Glutamatergic neuron (in vitro differentiated cells): ENCODE data around the gene ETV6. TPM values are rescaled to one million over a fixed set of nuclear protein-coding genes. Genes with fewer than 3 reads are reported as not detected.

ENCODE experiments used
- DNase-seq: peaks from one replicate; pipeline ENCODE4 v3.0.0; 2022
- H3K27ac Mint-ChIP-seq: one replicate; pipeline ENCODE4 v1.8.0; 2020; ENCODE audit warnings: mild to moderate bottlenecking, mixed read lengths, inconsistent platforms; ENCODE audit not compliant: unreplicated experiment
- H3K27me3 Mint-ChIP-seq: one replicate; pipeline ENCODE4 v1.8.0; 2020; ENCODE audit warnings: mild to moderate bottlenecking, moderate library complexity, mixed read lengths, inconsistent platforms; ENCODE audit not compliant: unreplicated experiment
- H3K36me3 Mint-ChIP-seq: one replicate; pipeline ENCODE4 v1.8.0; 2020; ENCODE audit warnings: mild to moderate bottlenecking, mixed read lengths, inconsistent platforms; ENCODE audit not compliant: unreplicated experiment
- H3K4me1 Mint-ChIP-seq: one replicate; pipeline ENCODE4 v1.8.0; 2020; ENCODE audit warnings: mild to moderate bottlenecking, low read depth, mixed read lengths, inconsistent platforms; ENCODE audit not compliant: unreplicated experiment
- H3K4me3 Mint-ChIP-seq: one replicate; pipeline ENCODE4 v1.8.0; 2020; ENCODE audit warnings: mild to moderate bottlenecking, mixed read lengths, inconsistent platforms; ENCODE audit not compliant: unreplicated experiment
- H3K9me3 Mint-ChIP-seq: one replicate; pipeline ENCODE4 v1.8.0; 2020; ENCODE audit warnings: mild to moderate bottlenecking, moderate library complexity, mixed read lengths, inconsistent platforms; ENCODE audit not compliant: unreplicated experiment
- total RNA-seq: library from RNA; stranded (reverse); fragmentation: NEBNext Ultra II Directional; extraction: Animal tissue kit (Norgen Biotek cat#: 25700); gene quantifications from one replicate; pipeline ENCODE4 v1.2.1, GENCODE V29; 2021; ENCODE audit not compliant: unreplicated experiment
- TF ChIP-seq, protein P1 (sequence below): fragments of 200-600 bp; sonication (generic); IDR thresholded peaks from one replicate; pipeline ENCODE4 v1.5.0; 2021; ENCODE audit not compliant: partially characterized antibody, unreplicated experiment

The ETV6 gene
- total RNA-seq, 1 donor from 2014 or later, result 10.1 TPM

DNA sequence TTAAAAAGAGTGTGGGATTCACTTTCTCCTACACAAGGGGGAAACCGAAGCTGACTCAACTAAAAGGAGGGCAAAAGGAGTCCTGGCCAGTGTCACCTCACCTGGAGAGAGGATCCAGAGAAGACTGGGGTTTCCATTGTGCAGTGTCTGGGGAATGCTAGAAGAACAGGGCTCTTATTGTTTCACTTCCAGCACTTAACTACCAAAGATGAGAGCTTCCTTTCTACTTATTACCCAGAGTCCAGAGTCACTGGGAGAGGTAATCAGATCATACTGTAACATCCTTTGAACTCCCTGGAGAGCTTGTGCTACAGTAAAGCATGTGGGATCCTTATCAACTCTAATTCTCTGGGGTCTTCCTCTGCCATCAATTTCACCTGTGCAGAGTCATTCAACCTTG, 272.9 kb downstream of the ETV6 start:
- TF ChIP-seq, protein P1, sequence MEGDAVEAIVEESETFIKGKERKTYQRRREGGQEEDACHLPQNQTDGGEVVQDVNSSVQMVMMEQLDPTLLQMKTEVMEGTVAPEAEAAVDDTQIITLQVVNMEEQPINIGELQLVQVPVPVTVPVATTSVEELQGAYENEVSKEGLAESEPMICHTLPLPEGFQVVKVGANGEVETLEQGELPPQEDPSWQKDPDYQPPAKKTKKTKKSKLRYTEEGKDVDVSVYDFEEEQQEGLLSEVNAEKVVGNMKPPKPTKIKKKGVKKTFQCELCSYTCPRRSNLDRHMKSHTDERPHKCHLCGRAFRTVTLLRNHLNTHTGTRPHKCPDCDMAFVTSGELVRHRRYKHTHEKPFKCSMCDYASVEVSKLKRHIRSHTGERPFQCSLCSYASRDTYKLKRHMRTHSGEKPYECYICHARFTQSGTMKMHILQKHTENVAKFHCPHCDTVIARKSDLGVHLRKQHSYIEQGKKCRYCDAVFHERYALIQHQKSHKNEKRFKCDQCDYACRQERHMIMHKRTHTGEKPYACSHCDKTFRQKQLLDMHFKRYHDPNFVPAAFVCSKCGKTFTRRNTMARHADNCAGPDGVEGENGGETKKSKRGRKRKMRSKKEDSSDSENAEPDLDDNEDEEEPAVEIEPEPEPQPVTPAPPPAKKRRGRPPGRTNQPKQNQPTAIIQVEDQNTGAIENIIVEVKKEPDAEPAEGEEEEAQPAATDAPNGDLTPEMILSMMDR, result no peak
- H3K4me1 Mint-ChIP-seq, result no peaks in the 10 kb centered on the region
- H3K36me3 Mint-ChIP-seq, result no peaks in the 10 kb centered on the region
- peaks cover 2% of the 10 kb centered on the region for H3K27me3 Mint-ChIP-seq
- DNase-seq, result no peak
- no peak overlapping the region for H3K27ac Mint-ChIP-seq
- no peaks in the 10 kb centered on the region for H3K9me3 Mint-ChIP-seq
- no peak overlapping the region for H3K4me3 Mint-ChIP-seq

- TF ChIP-seq, protein P1, result no peak
- Mint-ChIP-seq H3K27ac (no peak overlapping the region), H3K4me1 (no peaks in the 10 kb centered on the region), H3K36me3 (no peaks in the 10 kb centered on the region), H3K4me3 (no peak overlapping the region), H3K9me3 (no peaks in the 10 kb centered on the region), H3K27me3 (peaks cover 2% of the 10 kb centered on the region)
- DNase-seq, result no peak
These were observed 273.6 kb downstream of the ETV6 start for GRCh38 chr12:11923067-11923466.

DNA sequence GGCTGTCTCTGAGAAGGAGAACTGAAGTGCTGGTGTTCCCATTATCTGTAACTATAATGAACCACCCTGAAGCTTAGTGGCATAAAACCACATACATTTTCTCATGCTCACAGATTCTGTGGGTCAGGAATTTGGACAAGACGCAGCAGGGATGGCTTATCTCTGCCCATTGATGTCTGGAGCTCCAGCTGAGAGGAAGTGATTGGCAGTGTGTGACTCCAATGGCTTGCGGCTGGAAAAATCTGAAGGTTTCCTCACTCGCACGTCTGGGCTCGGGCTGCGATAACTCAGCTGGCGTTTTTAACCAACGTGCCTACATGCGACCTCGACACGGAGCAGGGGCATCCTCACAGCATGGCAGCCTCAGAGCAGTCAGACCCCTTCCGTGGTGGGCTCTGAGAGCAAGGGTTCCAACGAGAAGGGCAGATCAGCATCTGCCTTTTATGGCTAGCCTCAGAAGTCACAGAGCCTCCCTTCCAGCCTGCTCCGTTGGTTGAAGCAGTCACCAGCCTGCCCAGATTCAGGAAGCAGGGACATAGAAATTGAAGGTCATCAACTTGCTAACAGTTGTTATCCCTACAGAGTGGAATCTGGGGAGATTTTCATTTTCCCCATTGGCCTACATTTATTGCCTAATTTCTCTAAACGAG, 277.9 kb downstream of the ETV6 start:
- no peaks in the 10 kb centered on the region for H3K27me3 Mint-ChIP-seq
- H3K27ac Mint-ChIP-seq, result no peak overlapping the region
- no peaks in the 10 kb centered on the region for H3K36me3 Mint-ChIP-seq
- H3K4me1 Mint-ChIP-seq, result no peaks in the 10 kb centered on the region
- no peaks in the 10 kb centered on the region for H3K9me3 Mint-ChIP-seq
- no peak for DNase-seq
- TF ChIP-seq, protein P1, result no peak
- H3K4me3 Mint-ChIP-seq, result no peak overlapping the region

DNA sequence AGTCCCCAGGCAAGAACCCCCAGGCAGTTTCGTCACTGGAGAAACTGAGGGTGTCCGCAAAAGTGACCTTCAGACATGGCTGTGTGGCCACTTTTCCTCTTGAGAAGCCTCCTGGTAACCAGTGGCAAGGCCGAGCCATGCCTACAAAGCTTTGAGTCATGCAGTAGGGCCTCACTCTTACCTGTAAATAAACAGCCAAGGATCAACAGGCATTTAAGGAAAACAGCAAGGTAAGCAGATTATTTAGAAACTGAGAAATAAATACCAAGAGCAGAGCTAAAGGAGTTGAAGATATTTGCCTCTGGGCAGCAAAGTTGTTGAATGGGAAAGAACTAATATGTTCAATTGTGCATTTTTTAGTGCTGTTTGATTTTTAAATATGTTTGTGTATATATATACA, 280.2 kb downstream of the ETV6 start:
- DNase-seq, result no peak
- Mint-ChIP-seq H3K27me3 (no peaks in the 10 kb centered on the region), H3K4me1 (no peaks in the 10 kb centered on the region), H3K27ac (no peak overlapping the region), H3K4me3 (no peak overlapping the region), H3K36me3 (no peaks in the 10 kb centered on the region), H3K9me3 (no peaks in the 10 kb centered on the region)
- TF ChIP-seq, protein P1, result no peak

DNA sequence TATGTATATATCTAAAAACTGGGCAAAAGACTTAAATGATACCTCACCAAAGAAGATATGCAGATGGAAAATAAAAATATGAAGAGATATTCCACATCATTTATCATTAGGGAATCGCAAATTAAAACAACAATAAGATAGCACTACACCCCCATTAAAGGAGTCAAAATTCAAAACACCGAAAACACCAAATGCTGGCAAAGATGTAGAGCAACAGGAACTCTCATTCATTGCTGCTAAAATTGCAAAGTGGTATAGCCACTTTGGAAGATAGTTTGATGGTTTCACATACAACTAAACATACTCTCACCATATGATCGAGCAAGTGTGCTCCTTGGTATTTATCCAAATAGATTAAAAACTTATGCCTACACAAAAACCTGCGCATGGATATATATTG, 289.7 kb downstream of the ETV6 start:
- no peak for DNase-seq
- Mint-ChIP-seq H3K27me3 (no peaks in the 10 kb centered on the region), H3K9me3 (no peaks in the 10 kb centered on the region), H3K27ac (no peak overlapping the region), H3K36me3 (no peaks in the 10 kb centered on the region), H3K4me1 (no peaks in the 10 kb centered on the region), H3K4me3 (no peak overlapping the region)
- TF ChIP-seq, protein P1, result no peak
